Measurements from ENCODE around the gene DHCR7.
A peak's percentile ranks its signal among the peaks of the same experiment; 100 is the strongest.

The DHCR7 gene

GRCh38 chr11:71448257-71449171 lies at the start of gene DHCR7:
TSS of gene DHCR7 (minus strand) at chr11:71448393. CDS start at chr11:71444952, 3,441 bp downstream.
- peak; percentile 91 for DNase-seq (ENCODE audit: low spot score)

- DNase-seq (ENCODE audit: low spot score), result no peak
Measured at GRCh38 chr11:71496421-71496820, 48.2 kb upstream of the DHCR7 start.

DNA sequence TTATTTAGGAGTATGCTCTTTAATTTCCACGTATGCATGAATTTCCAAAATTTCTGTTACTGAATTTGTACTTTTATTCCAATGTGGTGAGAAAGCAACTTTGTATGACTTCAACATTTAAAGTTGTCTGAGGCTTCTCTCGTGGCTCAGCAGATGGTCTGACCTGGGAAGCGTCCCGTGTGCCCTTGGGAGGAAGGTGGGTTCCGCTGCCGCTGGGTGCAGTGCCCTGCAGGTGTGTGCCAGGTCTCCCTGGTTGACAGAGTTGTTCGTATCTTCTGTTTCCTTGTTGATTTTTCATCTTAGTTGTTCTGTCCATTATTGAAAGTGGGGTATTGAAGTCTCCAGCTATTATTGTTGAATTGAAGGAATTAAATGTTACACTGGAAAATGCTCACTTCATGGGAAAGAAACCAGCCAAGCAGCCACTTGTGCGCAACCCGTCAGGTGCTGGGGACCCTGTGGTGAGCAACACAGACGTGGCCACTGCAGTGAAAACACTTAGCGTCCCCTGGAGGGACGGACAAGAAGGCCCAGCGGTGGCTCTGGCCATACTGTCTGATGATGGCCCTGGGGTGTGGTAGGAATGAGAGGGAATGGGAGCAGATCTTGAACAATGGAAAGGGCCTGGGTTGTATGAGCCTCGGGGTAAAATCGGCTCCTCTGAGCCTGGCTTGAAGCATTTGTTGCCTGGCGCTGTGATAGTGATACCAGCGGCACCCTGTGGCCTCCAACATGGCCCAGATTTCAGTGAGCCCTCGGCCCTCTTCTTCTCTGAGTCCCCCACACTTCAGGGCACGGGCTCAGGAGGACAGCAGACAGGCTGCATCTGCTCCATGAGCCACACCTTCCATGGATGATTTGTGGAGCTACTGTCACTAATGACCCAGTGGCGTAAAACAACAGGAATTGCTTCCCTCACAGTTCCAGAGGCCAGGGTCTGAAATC lies 47.4 kb upstream of the DHCR7 start:
- no peak for DNase-seq (ENCODE audit: low spot score)

DNA sequence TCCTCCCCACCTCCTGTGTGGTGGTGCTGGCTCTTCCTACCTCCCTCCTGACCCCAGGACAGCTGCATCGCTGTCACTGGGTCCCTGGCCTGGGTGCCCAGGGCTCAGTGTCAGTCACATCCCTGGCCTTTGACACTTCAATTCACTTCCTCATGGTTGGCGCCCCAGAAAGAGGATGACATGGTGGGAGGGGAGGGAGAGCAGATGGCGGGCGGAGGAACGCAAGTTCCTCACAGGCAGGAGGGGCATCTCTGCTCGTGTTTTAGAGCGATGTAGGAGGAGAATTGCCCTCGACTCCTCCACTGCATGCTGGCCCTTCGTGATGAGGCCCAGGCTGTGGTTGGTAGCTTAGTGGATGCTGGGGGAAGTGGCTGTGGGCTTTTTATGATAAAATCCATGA lies 43.7 kb upstream of the DHCR7 start:
- no peak for DNase-seq (ENCODE audit: low spot score)

- no peak for DNase-seq (ENCODE audit: low spot score)
Measured at GRCh38 chr11:71491531-71491930, 43.3 kb upstream of the DHCR7 start.

DNA sequence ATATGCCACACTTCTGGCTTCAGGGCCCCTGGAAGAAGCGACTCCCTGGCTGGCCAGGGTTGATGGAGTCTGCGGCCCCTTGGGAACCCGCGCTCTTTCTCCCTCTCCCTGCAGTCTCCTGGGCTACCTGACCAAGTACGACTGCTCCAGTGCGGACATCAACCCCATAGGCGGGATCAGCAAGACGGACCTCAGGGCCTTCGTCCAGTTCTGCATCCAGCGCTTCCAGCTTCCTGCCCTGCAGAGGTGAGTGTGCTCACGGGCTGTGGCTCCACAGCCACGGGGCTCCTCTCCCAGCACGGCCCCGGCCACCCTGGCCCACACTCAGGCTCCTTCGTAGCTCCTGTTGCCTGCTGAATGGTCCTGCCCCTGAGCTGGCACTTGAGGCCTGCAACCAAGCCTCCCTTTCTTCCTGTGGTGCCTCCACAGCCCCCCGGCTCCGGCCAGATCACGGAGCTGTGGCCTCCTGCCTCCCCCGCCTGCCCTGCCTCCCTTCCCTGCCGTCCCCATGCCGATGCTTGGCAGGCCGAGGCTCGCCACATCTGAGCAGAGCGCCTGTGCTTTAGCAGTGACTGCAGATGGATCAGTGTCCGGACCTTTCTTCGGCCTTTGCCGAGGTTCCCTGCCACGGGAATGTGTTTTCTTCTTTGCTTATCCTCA lies 42.7 kb upstream of the DHCR7 start:
- no peak for DNase-seq (ENCODE audit: low spot score)

DNA sequence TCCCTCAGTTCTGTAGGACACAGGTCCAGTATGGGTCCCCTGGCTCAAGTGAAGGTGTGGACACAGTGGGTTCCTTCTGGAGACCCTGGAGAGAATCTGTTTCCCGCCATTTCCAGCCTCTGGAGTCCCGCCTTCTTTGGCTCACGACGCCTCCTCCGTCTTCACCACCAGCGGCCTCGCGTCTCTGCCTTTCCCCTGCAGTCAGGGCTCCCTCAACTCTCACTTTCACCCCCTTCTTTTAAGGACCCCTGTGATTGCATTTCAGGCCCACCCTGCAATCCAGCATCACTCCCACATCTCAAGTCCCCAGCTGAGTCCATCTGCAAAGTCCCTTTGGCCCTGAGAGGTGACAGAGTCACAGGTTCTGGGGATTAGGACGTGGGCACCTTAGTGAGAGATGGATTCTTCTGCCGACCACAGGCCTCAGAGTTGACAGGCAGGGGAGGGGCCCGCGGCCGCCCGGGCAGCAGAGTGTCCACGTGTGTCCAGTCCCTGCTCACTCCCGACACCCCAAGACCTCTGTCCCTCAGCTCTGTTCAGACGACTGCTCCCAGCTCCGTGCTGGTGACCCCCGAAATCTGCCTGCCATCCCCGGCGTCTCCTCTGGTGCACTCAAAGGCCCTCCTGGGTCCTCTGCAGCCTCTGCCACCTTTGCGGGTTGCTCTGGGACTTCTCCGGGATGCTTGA lies 42.0 kb upstream of the DHCR7 start:
- DNase-seq (ENCODE audit: low spot score), result no peak

DNA sequence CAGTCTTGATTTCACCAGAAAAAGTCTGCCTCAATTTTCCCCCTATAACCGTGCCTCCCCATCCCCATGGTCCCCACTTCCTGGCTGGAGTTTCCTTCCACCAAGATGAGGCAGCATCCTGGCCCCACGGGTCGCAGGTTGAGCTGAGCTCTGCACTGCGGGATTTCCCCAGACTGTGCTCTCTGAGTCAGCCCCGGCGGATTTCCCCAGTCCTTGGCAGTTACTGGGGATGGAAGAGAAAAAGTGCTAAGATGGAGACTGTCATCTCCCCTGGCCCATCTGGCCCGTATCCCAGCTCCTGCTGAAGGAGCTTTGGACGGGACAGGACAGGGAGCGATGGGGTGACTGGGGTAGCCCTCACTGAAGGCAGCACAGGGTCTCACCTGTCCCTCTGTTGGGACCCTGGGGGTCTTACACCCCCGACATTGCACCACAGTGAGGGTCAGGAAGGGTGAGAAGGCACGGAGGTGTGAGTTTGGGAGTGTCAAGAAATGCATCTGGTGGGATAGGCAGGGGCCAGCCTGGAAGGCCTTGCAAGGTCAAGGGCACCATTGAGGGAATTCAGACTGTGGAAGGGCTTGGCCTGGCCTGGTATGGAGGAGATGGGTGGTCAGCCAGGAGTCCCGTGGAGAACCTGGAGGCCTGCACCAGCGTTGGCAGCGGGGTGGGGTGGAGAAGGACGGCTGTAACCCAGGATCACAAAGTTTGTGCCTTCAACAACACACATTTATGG lies 41.3 kb upstream of the DHCR7 start:
- DNase-seq (ENCODE audit: low spot score), result no peak

GRCh38 chr11:71488681-71489270 lies 40.6 kb upstream of the DHCR7 start:
- no peak for DNase-seq (ENCODE audit: low spot score)

GRCh38 chr11:71486320-71486719 lies 38.1 kb upstream of the DHCR7 start:
- no peak for DNase-seq (ENCODE audit: low spot score)

GRCh38 chr11:71485466-71485865 lies 37.3 kb upstream of the DHCR7 start:
- no peak for DNase-seq (ENCODE audit: low spot score)

DNA sequence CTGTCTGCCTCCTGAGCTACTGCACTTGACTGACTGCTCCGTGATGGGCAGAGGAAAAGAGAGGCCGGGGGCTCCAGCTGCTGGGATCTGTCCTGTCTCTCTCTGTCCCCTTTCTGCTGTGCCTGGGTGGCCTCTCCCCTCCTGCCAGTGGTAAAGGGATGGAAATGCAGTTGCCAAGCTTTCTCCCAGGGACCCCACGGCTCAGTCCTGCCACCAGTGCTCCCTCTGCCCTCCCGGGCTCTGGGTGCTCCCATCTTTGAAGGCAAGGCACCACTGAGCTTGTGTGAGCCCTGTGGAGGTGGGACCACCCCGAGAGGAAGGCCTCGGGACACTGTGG lies 36.8 kb upstream of the DHCR7 start:
- no peak for DNase-seq (ENCODE audit: low spot score)

- DNase-seq (ENCODE audit: low spot score), result no peak
Measured at GRCh38 chr11:71484248-71485062, 36.3 kb upstream of the DHCR7 start.

DNA sequence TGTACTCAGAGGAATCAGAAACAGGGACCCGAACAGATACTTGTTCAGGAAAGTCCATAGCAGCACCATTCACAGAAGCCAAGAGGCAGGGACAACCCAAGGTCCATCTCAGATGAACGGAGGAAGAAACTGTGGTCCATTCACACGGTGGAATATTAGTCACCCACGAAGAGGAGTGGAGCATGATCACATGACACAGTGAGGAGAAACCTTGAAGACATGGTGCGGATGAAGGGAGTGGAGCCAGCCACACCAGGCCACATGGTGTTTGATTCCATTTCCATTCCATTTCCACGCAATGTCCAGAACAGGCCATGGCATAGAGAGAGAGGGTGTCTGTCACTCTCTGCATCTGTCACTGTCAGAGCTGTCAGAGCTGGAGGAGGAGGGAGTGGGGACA lies 35.5 kb upstream of the DHCR7 start:
- no peak for DNase-seq (ENCODE audit: low spot score)

- no peak for DNase-seq (ENCODE audit: low spot score)
Measured at GRCh38 chr11:71482746-71483364, 34.7 kb upstream of the DHCR7 start.

DNA sequence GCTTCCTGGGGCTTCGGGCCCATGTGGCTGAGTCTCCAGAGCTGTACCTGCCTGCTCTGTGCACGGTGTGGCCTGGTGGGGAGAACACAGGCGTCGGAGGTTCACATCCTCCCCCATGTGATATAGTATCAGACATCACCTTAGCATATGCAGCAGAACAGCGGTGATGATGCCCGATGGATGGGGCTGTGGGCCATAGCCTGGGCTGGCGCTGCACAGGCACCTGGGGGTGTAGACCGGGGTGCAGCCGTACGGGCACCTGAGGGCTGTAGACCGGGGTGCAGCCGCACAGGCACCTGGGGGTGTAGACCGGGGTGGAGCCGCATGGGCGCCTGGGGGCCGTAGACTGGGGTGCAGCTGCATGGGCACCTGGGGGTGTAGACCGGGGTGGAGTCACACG lies 34.0 kb upstream of the DHCR7 start:
- no peak for DNase-seq (ENCODE audit: low spot score)

DNA sequence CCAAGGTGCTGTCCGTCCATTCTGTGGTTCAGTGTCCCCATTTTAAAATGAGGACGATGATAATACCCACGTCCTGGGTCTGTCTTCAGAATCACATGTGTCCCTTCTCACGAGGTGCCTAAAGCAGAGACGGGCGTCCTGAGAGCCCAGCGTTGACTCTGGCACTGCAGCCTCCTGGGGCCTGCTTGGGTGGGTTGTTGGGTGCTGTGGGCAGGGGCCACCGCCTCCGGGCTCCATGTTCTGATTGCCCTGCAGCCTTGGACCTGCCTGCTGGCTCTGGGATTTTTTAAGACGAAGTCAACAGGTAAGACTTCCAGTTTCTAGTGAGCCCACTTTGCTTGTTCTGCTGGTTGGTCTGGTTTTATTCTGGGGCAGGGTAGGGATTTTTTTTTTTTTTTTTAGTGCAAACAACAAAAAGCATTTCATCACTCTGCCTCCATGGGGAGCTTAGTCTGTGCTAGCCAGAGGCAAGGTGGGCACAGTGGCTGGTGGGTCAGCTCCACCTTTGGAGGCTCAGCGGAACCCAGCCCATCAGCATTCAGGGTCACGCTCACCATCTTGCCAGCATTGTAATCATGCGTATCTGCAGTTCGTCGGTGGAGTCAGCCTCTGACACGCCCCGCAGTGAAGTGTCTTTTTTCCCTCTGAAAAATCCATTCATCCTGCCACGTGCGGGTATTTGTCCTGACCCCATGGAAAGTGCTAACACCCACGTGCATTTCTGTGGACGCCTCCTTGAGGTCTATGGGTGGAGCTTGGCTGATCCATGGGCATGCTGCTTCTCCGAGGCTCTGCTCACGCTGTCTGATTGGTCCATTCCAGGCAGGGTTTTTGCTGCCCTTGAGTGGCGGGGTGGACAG lies 33.1 kb upstream of the DHCR7 start:
- no peak for DNase-seq (ENCODE audit: low spot score)

GRCh38 chr11:71478528-71478840 lies 30.3 kb upstream of the DHCR7 start:
- DNase-seq (ENCODE audit: low spot score), result no peak

Data from CD4-positive, alpha-beta T cell treated with Interleukin-6 at 100 ng/mL for 8 hours (primary cell).